Occipital lobe (tissue), 2 donors: ENCODE measurements around the gene XG. TPM values are rescaled to one million over a fixed set of nuclear protein-coding genes. Genes with fewer than 3 reads are reported as not detected.
"Not testable (repeated sequence)": the region's sequence is repeated elsewhere in the genome, so short reads cannot be mapped to it uniquely, and the experiment has no call there.

Experiments used
- DNase-seq: peaks from one replicate; lab custom pipeline; 2025; lab: John Stamatoyannopoulos, UW
- total RNA-seq: library from RNA; depleted of rRNA; stranded (reverse); fragments of >200 nt; gene quantifications from one replicate; pipeline ENCODE4 v1.2.3, GENCODE V29; 2014

XG gene
- total RNA-seq, 1 donor from 2014 or later, result not detected

DNA sequence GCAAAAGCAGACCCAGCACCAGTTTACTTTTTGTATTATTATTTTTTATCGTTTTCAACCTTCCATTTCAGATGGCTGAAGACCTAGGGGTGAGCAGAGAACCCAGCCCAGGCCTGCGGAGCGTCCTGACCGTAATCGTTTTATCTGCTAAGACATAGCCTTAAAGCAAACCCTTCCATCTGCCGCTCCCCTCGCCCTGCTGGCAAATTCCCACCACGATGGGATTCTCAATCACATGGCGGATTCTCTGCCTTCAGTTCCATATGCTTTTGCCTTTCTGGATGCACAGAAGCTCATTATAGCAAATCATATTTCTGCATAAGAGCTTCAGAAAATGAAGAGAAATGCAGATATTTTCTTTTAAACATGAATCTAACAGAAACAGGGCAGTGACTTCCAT is 18.6 kb upstream of the XG start:
- no peak for DNase-seq

DNA sequence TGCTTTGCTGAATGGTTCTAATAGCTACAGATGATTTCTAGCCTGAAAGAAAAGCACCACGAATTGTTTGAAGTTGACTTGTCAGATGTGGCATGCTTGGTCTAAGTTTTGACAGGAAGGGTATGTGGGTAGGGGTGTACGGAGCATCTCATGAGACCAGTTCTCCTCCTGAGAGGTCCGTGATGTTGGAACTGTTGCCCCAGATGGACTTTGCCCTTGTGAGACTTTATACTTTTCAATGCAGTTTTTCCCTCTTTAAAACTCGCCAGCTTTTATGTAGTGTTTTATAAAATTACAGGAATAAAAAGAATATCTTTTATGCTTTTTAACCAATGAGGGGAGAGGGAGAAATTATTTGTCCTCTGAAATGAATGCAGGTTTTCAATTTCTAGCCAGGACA is 16.6 kb upstream of the XG start:
- no peak for DNase-seq

DNA sequence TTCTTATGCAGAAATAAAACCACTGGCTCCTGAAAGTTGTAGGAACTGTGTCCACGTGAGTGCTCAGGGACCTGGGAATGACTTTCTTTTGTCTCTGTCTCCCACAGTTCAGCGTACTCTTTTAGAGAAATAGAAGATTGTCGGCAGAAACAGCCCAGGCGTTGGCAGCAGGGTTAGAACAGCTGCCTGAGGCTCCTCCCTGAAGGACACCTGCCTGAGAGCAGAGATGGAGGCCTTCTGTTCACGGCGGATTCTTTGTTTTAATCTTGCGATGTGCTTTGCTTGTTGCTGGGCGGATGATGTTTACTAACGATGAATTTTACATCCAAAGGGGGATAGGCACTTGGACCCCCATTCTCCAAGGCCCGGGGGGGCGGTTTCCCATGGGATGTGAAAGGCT is 11.2 kb upstream of the XG start:
- DNase-seq, result no peak

DNA sequence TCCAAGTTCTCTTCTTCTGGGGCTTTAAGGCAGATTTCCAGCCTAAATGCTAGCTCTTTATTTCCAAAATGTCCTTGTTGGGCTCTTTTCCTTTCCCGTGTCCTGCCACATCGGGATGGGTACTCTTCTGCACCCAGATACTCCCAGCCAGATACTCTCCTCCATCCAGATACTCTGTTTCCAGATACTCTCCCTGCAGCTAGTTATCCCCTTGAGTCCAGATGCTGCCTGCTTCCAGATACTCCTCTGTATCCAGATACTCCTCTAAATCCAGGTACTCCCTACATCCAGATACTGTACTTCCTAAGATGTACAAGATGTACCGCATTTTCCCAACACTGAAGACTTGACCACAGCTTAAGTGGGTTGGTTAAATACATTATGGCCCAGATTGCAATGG is 10.5 kb upstream of the XG start:
- no peak for DNase-seq

DNA sequence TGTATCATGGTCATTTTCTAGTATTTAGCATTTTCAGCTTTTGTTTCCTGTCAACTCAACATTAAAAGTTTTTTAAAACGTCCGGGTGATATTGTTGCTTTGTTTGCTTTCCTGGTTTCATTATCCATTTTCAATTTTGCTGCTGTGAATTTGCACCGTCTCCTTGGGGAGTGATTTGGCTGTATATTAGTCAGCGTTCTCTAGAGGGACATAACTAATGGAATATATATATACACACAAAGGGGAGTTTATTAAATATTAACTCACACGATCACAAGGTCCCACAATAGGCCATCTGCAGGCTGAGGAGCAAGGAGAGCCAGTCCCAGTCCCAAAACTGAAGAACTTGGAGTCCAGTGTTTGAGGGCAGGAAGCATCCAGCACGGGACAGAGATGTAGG is 5.6 kb upstream of the XG start:
- DNase-seq, result not testable (repeated sequence)

DNA sequence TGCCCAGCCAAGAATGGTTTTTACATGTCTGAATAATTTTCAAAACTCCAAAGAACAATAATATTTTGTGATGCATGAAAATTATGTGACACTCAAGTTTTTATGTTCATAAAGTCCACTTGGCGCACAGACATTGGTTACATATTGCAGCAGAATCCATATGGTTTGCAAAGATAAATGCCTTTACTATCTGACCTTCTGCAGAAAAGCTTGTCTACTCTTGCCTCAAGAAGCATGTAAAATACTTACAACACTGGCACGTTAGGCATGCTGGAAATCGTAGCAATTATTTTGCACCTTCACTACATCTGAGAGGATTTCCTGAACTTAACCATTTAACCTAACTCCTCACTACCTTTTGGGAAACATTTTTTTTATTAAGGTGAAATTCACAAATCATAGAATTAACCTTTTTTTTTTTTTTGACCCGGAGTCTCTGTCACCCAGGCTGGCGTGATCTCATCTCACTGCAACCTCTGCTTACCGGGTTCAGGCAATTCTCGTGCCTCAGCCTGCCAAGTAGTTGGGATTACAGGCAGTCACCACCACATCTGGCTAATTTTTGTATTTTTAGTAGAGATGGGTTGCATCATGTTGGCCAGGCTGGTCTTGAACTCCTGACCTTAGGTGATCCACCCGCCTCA is 3.5 kb upstream of the XG start:
- DNase-seq, result no peak

DNA sequence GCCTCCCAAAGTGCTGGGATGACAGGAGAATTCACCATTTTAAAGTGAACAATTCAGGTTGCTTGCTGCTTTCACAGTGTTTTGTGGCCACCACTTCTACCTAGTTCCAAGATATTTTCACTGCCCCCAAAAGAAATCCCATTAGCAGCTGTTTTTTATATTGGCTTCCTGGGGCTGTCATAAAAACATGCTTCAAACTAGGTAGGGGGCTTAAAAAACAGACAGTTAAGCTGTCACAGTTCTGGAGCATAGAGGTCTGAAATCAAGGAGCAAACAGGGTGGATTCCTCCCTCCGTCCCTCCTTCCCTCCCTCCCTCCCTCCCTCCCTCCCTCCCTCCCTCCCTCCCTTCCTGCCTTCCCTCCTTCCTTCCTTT is 3.0 kb upstream of the XG start:
- no peak for DNase-seq

DNA sequence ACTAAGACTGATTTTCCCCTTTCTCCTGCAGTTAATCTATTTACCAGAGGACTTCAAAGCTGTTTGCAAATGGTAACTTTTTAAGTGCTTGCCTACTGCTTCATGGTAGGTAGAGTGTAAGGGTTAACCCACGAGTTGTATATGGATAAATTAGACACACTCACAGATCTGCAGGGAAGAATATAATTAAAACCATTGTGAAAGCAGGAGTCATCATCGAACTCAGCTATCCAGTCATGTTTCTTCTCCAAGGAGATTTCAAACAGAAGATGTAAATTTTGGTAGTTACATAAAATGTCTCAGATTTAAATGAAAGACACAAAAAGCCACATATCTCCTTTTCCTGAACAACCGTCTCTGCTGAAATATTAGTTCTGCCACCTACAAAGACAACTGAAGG is 549 bp upstream of the XG start:
- DNase-seq, result no peak

DNA sequence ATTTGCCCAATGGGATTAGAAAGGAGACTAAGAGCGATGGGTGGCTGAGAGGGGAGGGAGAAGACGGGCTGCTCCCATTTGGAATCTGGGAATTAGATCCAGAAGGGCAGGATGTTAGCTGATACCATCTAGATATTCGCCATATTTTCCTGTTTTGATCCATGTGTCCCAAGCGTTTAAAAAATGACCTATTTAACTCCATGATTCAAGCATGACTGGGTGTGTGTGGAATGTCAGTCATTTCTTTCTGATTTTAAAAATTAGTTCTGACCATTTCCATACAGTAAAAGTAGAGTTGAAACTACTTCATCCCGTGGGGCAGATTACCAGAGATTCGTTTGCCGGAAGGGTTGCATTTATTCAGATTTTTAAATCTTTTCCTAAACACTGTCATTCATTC is 601 bp downstream of the XG start:
- DNase-seq, result not testable (repeated sequence)

DNA sequence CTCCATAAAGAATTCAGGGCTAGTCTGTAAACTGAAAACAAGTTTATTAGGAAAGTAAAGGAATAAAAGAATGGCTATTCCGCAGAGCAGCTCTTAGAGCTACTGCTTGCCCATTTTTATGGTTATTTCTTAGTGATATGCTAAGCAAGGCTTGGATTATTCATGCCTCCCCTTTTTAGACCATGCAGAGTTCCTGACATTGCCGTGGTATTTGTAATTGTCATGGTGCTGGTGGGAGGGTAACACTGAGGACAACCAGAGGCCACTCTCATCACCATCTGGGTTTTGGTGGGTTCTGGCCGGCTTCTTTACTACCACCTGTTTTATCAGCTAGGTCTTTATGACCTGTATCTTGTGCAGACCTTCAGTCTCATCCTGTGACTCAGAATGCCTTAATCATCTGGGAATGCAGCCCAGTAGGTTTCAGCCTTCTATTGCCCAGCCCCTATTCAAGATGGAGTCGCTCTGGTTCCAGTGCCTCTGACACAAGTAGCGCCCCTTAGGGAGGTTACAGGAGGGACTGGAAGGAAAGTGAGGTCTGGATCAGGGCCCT is 3.4 kb downstream of the XG start:
- not testable (repeated sequence) for DNase-seq

DNA sequence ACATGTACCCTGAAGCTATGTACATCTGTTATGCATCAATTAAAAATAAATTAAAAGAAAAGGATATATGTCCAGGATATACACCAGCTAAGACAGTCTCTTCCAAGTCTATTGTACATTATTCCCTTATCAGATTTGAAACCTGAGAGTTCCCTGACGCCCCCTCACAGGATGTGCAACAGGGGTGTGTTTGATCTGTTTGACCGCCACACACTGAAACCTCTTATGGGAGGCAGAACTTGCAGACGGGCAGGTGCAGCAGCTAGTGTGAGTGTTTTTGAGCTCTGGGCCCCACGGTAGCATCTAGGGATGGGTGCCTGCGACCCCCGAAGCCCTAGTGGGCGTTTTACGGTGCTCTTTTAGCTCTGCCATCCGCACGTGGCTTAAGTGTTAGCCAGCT is 4.7 kb downstream of the XG start:
- DNase-seq, result no peak

DNA sequence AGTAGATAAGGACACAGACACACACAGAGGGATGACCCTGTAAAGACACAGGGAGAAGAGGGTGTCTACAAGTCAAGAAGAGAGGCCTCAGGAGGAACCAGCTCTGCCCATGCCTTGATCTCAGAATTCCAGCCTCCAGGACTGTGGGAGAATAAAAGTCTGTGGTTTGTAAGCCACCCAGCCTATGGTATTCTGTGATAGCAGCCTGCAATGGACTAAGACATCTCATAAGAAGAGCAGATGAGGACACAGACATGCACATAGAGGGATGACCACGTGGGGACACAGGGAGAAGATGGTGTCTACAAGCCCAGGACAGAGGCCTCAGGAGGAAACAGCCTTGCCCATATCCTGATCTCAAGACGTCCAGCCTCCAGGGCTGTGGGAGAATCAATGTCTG is 9.4 kb downstream of the XG start:
- no peak for DNase-seq

DNA sequence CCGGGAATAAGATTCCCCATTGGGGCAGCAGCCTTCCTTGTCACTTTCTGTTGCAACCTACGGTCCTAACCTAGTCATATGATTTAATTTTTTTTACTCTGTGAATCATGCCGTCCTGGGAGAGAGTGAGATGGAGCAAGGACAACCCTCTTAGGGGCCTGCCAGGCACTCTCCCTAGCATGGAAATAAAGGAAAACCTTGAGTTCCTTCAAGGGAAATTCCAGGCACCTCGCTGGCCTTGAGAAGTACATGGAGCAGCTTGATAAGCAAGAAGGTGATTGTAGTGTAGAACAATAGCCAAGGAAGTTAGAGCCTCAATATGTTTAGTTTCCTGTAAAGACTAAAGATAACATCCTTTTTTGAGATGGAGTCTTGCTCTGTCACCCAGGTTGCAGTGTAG is 10.8 kb downstream of the XG start:
- DNase-seq, result not testable (repeated sequence)

DNA sequence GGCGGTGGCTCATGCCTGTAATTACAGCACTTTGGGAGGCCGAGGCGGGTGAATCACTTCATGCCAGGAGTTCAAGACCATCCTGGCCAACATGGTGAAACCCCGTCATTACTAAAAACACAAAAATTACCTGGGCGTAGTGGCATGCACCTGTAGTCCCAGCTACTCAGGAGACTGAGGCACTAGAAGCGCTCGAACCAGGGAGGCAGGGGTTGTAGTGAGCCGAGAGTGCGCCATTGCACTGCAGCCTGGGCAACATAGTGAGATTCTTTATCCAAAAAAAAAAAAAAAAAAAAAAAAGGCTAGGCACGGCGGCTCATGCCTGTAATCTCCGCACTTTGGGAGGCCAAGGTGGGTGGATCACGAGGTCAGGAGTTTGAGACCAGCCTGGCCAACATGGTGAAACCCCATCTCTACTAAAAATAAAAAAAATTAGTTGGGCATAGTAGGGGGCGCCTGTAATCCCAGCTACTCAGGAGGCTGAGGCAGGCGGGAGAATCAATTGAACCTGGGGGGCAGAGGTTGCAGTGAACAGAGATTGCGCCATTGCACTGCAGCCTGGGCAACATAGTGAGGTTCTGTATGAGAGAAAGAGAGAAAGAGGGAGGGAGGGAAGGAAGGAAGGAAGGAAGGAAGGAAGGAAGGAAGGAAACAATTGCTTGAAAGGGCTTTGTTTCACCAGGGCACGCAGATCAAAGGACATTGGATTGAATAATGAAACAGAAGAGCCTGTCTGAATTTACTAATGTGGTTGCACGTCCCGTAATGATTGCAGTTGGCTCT is 13.1 kb downstream of the XG start:
- not testable (repeated sequence) for DNase-seq

DNA sequence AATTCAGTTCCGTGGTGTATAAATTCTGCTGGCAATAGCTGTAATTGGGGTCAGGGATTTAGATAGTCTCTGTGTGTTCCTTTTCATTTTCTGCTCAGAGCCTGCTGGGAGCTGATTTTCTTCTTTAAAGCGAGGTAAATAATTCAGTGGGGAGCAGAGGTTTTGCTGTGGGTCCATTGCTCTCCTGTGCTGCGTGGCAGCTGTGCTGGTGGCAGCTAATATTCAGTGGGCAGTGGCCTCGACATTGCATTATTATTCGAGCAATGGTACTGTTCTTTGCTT is 13.7 kb downstream of the XG start:
- no peak for DNase-seq

DNA sequence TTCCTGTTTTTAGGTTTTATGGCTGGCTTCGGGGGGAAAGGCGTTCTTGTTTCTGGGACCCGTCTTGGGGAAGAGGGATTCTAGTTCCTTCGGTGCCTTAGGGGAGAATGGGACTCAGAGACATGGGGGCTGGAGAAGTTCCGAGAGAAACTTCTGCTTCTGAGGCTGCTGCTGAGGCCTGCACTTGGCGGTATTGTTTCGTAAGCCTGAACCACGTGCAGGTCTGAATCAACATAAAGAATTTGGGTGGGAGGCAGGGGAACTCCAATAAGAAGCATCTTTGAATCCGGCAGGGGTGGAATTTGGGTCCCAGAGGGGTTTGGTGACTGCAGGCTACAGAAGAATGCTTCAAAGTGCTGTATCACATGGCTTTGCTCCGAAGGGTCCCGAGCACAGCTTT is 15.1 kb downstream of the XG start:
- DNase-seq, result no peak

DNA sequence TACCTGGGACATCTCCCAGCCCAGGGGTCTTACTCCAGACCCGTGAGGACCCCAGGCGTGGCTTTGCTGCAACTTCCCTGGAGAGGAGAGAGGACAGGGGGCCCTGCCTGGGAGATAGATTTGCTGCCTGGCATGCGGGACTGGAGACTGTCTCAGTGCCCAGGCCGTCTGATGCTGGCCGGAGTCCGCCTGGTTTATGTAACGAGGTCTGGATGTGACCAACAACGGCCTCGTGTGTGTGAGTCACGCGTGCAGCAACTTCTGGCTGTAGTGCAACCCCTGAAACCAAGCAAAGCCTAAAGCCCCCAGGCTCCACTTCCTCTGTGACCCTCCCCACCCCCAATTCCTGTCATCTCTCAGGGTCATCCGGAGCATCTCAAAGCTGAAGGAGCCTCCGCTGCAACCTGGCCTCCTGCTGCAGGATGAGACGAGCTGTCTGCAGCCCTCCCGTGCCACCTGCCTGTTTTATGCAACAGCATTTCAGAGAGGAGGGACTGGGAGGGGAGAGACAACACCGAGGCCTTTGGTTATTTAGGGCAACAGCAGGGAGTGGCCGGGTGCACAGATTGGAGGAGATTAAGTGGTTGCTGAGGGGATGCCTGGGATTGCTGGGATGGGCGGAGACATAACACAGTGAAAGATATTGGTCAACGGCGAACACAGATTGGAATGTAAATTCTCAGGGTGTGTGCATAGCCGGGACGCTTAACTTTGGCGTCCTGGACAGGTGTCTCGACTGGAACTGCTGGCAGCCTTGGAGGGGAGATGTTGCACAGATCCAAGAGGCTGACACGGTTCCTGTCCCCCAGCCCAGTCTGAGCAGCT is 16.0 kb downstream of the XG start:
- no peak for DNase-seq

DNA sequence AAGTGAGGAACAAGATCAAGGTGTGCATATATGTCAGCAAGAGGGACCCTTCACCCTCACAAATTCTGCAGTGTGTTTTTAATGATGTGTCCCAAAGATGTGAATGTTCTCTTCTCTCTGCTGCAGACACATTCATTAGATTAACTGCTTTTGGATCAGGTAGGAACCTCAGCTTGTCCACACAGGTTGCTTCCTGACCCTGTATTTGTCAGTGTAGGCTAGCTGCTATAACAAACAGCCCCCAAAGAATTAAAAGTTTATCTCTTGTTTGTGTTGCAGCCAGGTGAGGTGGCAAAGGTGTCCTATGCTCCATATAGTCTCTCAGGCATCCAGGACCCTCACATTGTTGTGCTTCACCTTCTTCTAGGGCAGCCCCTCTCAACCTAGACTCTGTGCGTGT is 17.8 kb downstream of the XG start:
- DNase-seq, result no peak

DNA sequence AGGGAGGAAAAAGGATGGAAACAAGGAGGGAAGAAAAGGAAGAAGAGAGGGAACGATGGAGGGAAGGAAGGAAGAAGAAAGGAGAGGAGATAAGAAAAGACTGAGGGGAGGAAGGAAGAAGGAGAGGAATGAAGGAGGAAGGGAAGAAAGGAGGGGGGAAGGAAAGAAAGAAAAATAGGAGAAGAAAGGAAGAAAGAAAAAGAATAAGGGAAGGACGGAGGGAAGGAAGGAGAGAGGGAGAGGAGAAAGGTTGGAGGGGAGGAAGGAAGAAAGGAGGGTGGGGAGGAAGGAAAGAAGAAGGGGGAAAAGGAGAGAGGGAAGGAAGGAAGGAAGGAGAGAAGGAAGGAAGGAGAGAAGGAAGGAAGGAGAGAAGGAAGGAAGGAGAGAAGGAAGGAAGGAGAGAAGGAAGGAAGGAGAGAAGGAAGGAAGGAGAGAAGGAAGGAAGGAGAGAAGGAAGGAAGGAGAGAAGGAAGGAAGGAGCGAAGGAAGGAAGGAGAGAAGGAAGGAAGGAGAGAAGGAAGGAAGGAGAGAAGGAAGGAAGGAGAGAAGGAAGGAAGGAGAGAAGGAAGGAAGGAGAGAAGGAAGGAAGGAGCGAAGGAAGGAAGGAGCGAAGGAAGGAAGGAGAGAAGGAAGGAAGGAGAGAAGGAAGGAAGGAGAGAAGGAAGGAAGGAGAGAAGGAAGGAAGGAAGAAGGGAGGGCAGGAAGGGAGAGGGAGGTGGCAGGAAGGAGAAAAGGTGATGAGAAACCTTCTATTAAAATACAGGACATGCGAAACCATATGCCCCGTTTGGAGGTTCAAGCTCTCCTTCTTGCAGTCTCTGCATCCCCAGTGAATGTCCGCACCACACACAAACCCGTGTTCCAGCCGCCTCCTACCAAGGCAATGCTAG is 21.6 kb downstream of the XG start:
- DNase-seq, result not testable (repeated sequence)

DNA sequence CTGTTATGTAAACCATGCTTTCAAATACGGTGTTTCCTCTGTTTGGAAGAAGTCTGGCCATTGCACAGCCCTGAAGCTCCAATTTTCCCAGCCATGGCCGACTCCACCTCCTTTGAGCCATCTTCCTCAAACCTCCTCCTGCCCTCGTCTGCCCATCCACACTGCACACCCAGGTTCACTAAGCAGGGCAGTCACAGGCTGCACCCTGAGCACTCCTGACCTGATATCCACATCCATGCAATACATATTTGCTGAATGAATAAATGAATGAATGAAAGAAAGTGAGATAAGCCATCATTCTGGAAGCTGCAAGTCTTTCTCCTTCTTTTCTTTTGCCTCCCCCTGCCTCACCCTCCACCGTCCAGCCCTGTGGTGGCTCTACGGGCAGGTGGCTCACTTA is 22.2 kb downstream of the XG start:
- DNase-seq, result no peak

DNA sequence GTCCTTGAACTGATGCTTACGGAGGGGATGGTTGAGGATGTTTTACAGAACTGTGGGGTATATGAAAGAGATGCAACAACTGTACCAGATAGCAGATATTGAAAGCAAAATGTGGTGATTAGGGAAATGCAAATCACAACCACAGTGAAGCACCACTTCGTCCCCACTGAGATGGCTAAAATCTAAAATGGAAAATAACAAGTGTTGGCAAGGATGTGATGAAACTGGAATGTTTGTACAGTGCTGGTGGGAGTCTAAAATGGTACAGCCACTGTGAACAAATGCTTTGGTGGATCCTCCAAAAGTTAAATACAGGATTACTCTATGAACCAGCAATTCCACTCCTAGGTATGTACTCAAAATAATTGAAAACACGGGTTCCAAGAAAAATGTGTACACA is 22.9 kb downstream of the XG start:
- DNase-seq, result no peak
